Loucy (cell line): ENCODE results near the gene ALK.

Source experiments
- H2AFZ ChIP-seq: fragments of 200-600 bp; sonication (generic); 2 replicates; pipeline ENCODE4 v1.6.0; 2016; ENCODE audit warnings: antibody characterized with exemption, mild to moderate bottlenecking, low read length, moderate library complexity
- H3F3A ChIP-seq: fragments of 200-600 bp; 2 replicates; pipeline ENCODE4 v1.6.0; 2016; ENCODE audit warnings: antibody characterized with exemption, low read depth, mild to moderate bottlenecking
- H3K27me3 ChIP-seq: fragments of 200-600 bp; sonication (generic); 2 replicates; pipeline ENCODE4 v1.6.1; 2014; ENCODE audit warnings: low read length, mild to moderate bottlenecking; ENCODE audit not compliant: insufficient read depth, poor library complexity, severe bottlenecking
- H3K36me3 ChIP-seq: fragments of 200-600 bp; sonication (generic); 2 replicates; pipeline ENCODE4 v1.6.1; 2016; ENCODE audit warnings: low read length; ENCODE audit not compliant: insufficient read depth
- H3K4me1 ChIP-seq: fragments of 200-600 bp; sonication (generic); 2 replicates; pipeline ENCODE4 v1.5.1; 2014; ENCODE audit warnings: low read length, mild to moderate bottlenecking; ENCODE audit not compliant: insufficient read depth, poor library complexity, severe bottlenecking
- H3K4me2 ChIP-seq: fragments of 200-600 bp; sonication (generic); 2 replicates; pipeline ENCODE4 v1.6.0; 2014; ENCODE audit warnings: antibody characterized with exemption, low read length, low read depth, mild to moderate bottlenecking; ENCODE audit not compliant: poor library complexity, severe bottlenecking
- H3K4me3 ChIP-seq: fragments of 200-600 bp; sonication (generic); 2 replicates; pipeline ENCODE4 v1.5.1; 2014; ENCODE audit warnings: low read length, mild to moderate bottlenecking, mixed read lengths; ENCODE audit not compliant: poor library complexity, severe bottlenecking
- H3K79me2 ChIP-seq: fragments of 200-600 bp; sonication (generic); 2 replicates; pipeline ENCODE4 v1.6.1; 2014; ENCODE audit warnings: low read length; ENCODE audit not compliant: insufficient read depth
- H3K9ac ChIP-seq: fragments of 200-600 bp; sonication (generic); 2 replicates; pipeline ENCODE4 v1.6.0; 2014; ENCODE audit warnings: mild to moderate bottlenecking, low read depth, low read length, moderate library complexity; ENCODE audit not compliant: poor library complexity, severe bottlenecking
- H3K9me2 ChIP-seq: fragments of 200-600 bp; sonication (generic); replicated peaks from 2 replicates; pipeline ENCODE4 v1.6.1; 2016; ENCODE audit warnings: low read depth, low read length, mixed read lengths
- H3K9me3 ChIP-seq: fragments of 200-600 bp; sonication (generic); 2 replicates; pipeline ENCODE4 v1.6.1; 2014; ENCODE audit warnings: mild to moderate bottlenecking, antibody characterized with exemption, low read length, low read depth; ENCODE audit not compliant: insufficient read depth
- H4K20me1 ChIP-seq: fragments of 200-600 bp; sonication (generic); 2 replicates; pipeline ENCODE4 v1.6.0; 2014; ENCODE audit warnings: antibody characterized with exemption, low read length, mild to moderate bottlenecking; ENCODE audit not compliant: insufficient read depth, poor library complexity, severe bottlenecking
- CTCF ChIP-seq: fragments of 200-600 bp; sonication (generic); conservative IDR thresholded peaks from 2 replicates; pipeline ENCODE4 v1.5.1; 2014; ENCODE audit warnings: mild to moderate bottlenecking, antibody characterized with exemption, low read length
- EZH2phosphoT487 ChIP-seq: fragments of 200-600 bp; IDR thresholded peaks from 2 replicates; pipeline ENCODE4 v1.6.1; 2018; ENCODE audit warnings: antibody characterized with exemption, mild to moderate bottlenecking, moderate library complexity, borderline replicate concordance

Gene ALK

GRCh38 chr2:29182920-29183319 lies 738.5 kb downstream of the ALK start:
- no peaks in the 10 kb centered on the region for H3F3A ChIP-seq
- no peak overlapping the region for H3K9ac ChIP-seq
- no peaks in the 10 kb centered on the region for H3K27me3 ChIP-seq
- no peak overlapping the region for H3K4me3 ChIP-seq
- TF ChIP-seq CTCF, result no peak
- TF ChIP-seq EZH2phosphoT487, result no peak
- H4K20me1 ChIP-seq, result no peaks in the 10 kb centered on the region
- H2AFZ ChIP-seq, result no peak overlapping the region
- H3K4me2 ChIP-seq, result no peak overlapping the region
- H3K9me3 ChIP-seq, result no peaks in the 10 kb centered on the region
- H3K4me1 ChIP-seq, result no peaks in the 10 kb centered on the region
- H3K36me3 ChIP-seq, result no peaks in the 10 kb centered on the region
- no peaks in the 10 kb centered on the region for H3K9me2 ChIP-seq
- no peaks in the 10 kb centered on the region for H3K79me2 ChIP-seq

DNA sequence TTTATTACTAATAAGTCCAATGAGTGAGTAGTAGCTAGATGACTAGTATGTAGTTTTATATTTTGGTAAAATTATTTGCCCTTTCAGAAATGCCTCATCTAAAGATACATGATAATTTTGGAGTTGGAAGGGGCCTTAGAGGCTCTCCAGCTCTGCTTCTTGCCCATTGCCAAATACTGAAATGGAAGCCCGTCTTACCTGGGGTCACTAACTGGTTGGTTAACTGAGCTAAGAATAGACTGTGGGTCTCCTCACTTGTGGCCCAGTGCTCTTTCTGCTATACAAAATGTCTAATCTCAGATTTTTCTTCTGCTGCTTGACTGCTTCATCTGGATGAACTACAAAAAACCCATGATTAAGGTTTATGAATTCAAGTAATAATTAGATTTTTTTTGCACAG lies 739.1 kb downstream of the ALK start:
- H4K20me1 ChIP-seq, result no peaks in the 10 kb centered on the region
- no peaks in the 10 kb centered on the region for H3K9me3 ChIP-seq
- H3K36me3 ChIP-seq, result no peaks in the 10 kb centered on the region
- H3K79me2 ChIP-seq, result no peaks in the 10 kb centered on the region
- H3K9me2 ChIP-seq, result no peaks in the 10 kb centered on the region
- no peak for TF ChIP-seq EZH2phosphoT487
- TF ChIP-seq CTCF, result no peak
- no peaks in the 10 kb centered on the region for H3F3A ChIP-seq
- no peak overlapping the region for H3K4me2 ChIP-seq
- no peaks in the 10 kb centered on the region for H3K4me1 ChIP-seq
- no peak overlapping the region for H3K9ac ChIP-seq
- H3K4me3 ChIP-seq, result no peak overlapping the region
- no peaks in the 10 kb centered on the region for H3K27me3 ChIP-seq
- H2AFZ ChIP-seq, result no peak overlapping the region

- Histone ChIP-seq H3K9me2 (no peaks in the 10 kb centered on the region), H3K9ac (no peak overlapping the region), H2AFZ (no peak overlapping the region), H3K4me2 (no peak overlapping the region), H3F3A (no peaks in the 10 kb centered on the region), H3K79me2 (no peaks in the 10 kb centered on the region), H3K4me3 (no peak overlapping the region), H3K4me1 (no peaks in the 10 kb centered on the region), H4K20me1 (no peaks in the 10 kb centered on the region), H3K9me3 (no peaks in the 10 kb centered on the region), H3K27me3 (no peaks in the 10 kb centered on the region), H3K36me3 (no peaks in the 10 kb centered on the region)
- no peak for TF ChIP-seq EZH2phosphoT487
- TF ChIP-seq CTCF, result no peak
Measured at GRCh38 chr2:29175338-29175737, 746.0 kb downstream of the ALK start.
